ENCODE results near the gene NLN.
"Not testable (repeated sequence)": the region's sequence is repeated elsewhere in the genome, so short reads cannot be mapped to it uniquely, and the experiment has no call there.

NLN gene

DNA sequence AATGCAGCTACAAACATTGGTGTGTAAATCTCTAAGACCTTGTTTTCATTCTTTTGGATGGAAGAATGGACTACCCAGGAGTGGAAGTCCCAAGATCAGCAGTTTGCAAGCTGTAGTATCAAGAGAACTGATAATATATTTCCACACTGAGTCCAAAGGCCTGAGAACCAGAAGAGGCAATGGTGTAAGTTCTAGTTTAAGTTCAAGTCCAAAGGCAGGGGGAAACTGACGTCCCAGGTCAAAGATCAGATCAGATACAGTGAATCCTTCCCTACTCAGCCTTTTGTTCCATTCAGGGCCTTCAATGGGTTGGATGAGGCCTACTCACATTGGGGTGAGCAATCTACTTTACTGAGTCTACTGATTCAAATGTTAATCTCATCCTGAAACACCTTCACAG lies 124.1 kb downstream of the NLN start:
- TF ChIP-seq EZH2 (optimal IDR thresholded peaks at IDR 0.05; ENCODE audit: low read depth, low read length): no peak
- TF ChIP-seq, protein P1, sequence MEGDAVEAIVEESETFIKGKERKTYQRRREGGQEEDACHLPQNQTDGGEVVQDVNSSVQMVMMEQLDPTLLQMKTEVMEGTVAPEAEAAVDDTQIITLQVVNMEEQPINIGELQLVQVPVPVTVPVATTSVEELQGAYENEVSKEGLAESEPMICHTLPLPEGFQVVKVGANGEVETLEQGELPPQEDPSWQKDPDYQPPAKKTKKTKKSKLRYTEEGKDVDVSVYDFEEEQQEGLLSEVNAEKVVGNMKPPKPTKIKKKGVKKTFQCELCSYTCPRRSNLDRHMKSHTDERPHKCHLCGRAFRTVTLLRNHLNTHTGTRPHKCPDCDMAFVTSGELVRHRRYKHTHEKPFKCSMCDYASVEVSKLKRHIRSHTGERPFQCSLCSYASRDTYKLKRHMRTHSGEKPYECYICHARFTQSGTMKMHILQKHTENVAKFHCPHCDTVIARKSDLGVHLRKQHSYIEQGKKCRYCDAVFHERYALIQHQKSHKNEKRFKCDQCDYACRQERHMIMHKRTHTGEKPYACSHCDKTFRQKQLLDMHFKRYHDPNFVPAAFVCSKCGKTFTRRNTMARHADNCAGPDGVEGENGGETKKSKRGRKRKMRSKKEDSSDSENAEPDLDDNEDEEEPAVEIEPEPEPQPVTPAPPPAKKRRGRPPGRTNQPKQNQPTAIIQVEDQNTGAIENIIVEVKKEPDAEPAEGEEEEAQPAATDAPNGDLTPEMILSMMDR (IDR thresholded peaks at IDR 0.05; ENCODE audit: low read length): no peak
- no peak for TF ChIP-seq EZH2phosphoT487 (IDR thresholded peaks at IDR 0.05; ENCODE audit: low read length)
- Histone ChIP-seq H3K27ac (ENCODE audit: low read length) (no peak overlapping the region), H3K4me3 (ENCODE audit: low read length) (no peak overlapping the region), H3K4me1 (ENCODE audit: low read length) (0 out of 2 replicates have a peak, but pooled peaks cover 4% of the 10 kb centered on the region), H3K9me2 (replicated peaks; ENCODE audit: insufficient read depth, low read length) (no peaks in the 10 kb centered on the region), H3K9me3 (replicated peaks; ENCODE audit: insufficient read depth, low read length) (no peaks in the 10 kb centered on the region), H3K9ac (ENCODE audit: low read length) (no peak overlapping the region), H3F3A (ENCODE audit: insufficient read depth, low read length) (no peaks in the 10 kb centered on the region), H3K79me2 (ENCODE audit: low read length) (no peaks in the 10 kb centered on the region), H3K27me3 (replicated peaks; ENCODE audit: insufficient read depth, low read length) (no peaks in the 10 kb centered on the region), H3K4me2 (ENCODE audit: low read depth, low read length) (no peak overlapping the region), H2AFZ (ENCODE audit: low read length) (no peak overlapping the region), H3K36me3 (replicated peaks; ENCODE audit: insufficient read depth, low read length) (no peaks in the 10 kb centered on the region), H4K20me1 (ENCODE audit: insufficient read depth, low read length) (no peaks in the 10 kb centered on the region)
- DNase-seq: no peak

DNA sequence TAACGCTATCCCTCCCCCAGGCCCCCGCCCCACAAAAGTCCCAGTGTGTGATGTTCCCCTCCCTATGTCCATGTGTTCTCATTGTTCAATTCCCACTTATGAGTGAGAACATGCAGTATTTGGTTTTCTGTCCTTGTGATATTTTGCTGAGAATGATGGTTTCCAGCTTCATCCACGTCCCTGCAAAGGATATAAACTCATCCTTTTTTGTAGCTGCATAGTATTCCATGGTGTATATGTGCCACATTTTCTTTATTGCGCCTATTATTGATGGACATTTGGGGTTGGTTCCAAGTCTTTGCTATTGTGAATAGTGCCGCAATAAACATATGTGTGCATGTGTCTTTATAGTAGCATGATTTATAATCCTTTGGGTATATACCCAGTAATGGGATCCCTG lies 125.0 kb downstream of the NLN start:
- not testable (repeated sequence) for DNase-seq; H3K36me3 ChIP-seq (replicated peaks; ENCODE audit: insufficient read depth, low read length); H3K9ac ChIP-seq (ENCODE audit: low read length); H3K9me2 ChIP-seq (replicated peaks; ENCODE audit: insufficient read depth, low read length); H3K4me2 ChIP-seq (ENCODE audit: low read depth, low read length); H2AFZ ChIP-seq (ENCODE audit: low read length); H3K4me3 ChIP-seq (ENCODE audit: low read length); H3K27ac ChIP-seq (ENCODE audit: low read length); H3K4me1 ChIP-seq (ENCODE audit: low read length); H4K20me1 ChIP-seq (ENCODE audit: insufficient read depth, low read length); H3K79me2 ChIP-seq (ENCODE audit: low read length); H3K9me3 ChIP-seq (replicated peaks; ENCODE audit: insufficient read depth, low read length); H3K27me3 ChIP-seq (replicated peaks; ENCODE audit: insufficient read depth, low read length); H3F3A ChIP-seq (ENCODE audit: insufficient read depth, low read length)

DNA sequence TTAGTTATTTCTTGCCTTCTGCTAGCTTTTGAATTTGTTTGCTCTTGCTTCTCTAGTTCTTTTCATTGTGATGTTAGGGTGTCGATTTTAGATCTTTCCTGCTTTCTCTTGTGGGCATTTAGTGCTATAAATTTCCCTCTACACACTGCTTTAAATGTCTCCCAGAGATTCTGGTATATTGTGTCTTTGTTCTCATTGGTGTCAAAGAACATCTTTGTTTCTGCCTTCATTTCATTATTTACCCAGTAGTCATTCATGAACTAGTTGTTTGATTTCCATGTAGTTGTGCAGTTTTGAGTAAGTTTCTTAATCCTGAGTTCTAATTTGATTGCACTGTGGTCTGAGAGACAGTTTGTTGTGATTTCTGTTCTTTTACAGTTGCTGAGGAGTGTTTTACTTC lies 127.9 kb downstream of the NLN start:
- not testable (repeated sequence) for H3K9ac ChIP-seq (ENCODE audit: low read length); H3K4me1 ChIP-seq (ENCODE audit: low read length); H2AFZ ChIP-seq (ENCODE audit: low read length); H3K79me2 ChIP-seq (ENCODE audit: low read length); H3K9me3 ChIP-seq (replicated peaks; ENCODE audit: insufficient read depth, low read length); H4K20me1 ChIP-seq (ENCODE audit: insufficient read depth, low read length); H3K27me3 ChIP-seq (replicated peaks; ENCODE audit: insufficient read depth, low read length); H3F3A ChIP-seq (ENCODE audit: insufficient read depth, low read length); H3K4me3 ChIP-seq (ENCODE audit: low read length); H3K27ac ChIP-seq (ENCODE audit: low read length); H3K9me2 ChIP-seq (replicated peaks; ENCODE audit: insufficient read depth, low read length); DNase-seq; H3K36me3 ChIP-seq (replicated peaks; ENCODE audit: insufficient read depth, low read length); H3K4me2 ChIP-seq (ENCODE audit: low read depth, low read length)

DNA sequence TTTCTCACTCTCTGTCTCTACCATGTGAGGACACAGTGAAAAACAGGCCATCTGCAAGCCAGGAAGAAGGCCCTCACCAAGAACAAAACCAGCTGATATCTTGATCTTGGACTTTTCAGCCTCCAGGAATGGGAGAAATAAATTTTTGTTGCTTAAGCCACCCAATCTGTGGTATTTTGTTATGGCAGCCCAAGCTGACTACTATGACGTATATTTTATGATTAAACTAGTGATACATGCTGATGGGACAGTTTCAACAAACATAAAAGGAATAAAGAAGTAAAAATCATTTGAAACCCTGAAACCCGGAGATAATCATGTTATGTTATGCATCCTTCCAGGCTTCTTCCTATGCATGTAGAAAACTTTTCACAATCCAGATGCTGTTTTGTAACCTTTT lies 132.9 kb downstream of the NLN start:
- Histone ChIP-seq H3F3A (ENCODE audit: insufficient read depth, low read length) (no peaks in the 10 kb centered on the region), H2AFZ (ENCODE audit: low read length) (no peak overlapping the region), H3K9me2 (replicated peaks; ENCODE audit: insufficient read depth, low read length) (no peaks in the 10 kb centered on the region), H3K36me3 (replicated peaks; ENCODE audit: insufficient read depth, low read length) (no peaks in the 10 kb centered on the region), H3K27ac (ENCODE audit: low read length) (no peak overlapping the region), H3K4me3 (ENCODE audit: low read length) (no peak overlapping the region), H3K9ac (ENCODE audit: low read length) (no peak overlapping the region), H3K79me2 (ENCODE audit: low read length) (no peaks in the 10 kb centered on the region), H3K4me1 (ENCODE audit: low read length) (no peaks in the 10 kb centered on the region), H3K27me3 (replicated peaks; ENCODE audit: insufficient read depth, low read length) (no peaks in the 10 kb centered on the region), H3K4me2 (ENCODE audit: low read depth, low read length) (no peak overlapping the region), H4K20me1 (ENCODE audit: insufficient read depth, low read length) (no peaks in the 10 kb centered on the region), H3K9me3 (replicated peaks; ENCODE audit: insufficient read depth, low read length) (no peaks in the 10 kb centered on the region)
- no peak for TF ChIP-seq EZH2 (optimal IDR thresholded peaks at IDR 0.05; ENCODE audit: low read depth, low read length)
- DNase-seq: no peak

DNA sequence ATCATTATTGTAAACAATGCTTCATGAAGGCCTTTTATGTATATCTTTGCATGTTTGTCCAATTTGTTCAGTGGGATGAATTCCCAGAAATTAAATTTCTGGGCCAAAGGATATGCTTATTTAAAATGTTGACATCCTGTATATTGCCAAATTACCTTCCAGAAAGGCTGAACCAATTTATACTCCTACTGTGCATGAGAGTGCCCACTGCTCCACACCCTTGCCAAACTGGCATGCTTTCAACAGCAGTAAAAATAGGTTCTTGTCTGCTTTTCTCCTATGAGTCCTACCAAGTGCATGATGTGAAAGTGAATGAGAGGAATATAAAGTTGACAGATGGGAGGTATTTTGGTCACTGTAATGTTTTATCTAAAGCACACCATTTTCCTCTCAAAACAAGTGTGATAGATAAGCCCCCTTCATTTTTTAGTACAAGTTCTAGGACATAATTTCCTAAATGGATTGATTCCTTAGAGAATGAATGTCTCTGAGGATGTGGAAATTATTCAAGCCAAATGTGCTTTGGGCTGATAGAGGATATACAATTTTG lies 133.8 kb downstream of the NLN start:
- Histone ChIP-seq H3K9ac (ENCODE audit: low read length) (no peak overlapping the region), H4K20me1 (ENCODE audit: insufficient read depth, low read length) (no peaks in the 10 kb centered on the region), H3K4me3 (ENCODE audit: low read length) (no peak overlapping the region), H3K9me2 (replicated peaks; ENCODE audit: insufficient read depth, low read length) (no peaks in the 10 kb centered on the region), H3K4me2 (ENCODE audit: low read depth, low read length) (no peak overlapping the region), H3F3A (ENCODE audit: insufficient read depth, low read length) (no peaks in the 10 kb centered on the region), H3K4me1 (ENCODE audit: low read length) (no peaks in the 10 kb centered on the region), H3K9me3 (replicated peaks; ENCODE audit: insufficient read depth, low read length) (no peaks in the 10 kb centered on the region), H3K36me3 (replicated peaks; ENCODE audit: insufficient read depth, low read length) (no peaks in the 10 kb centered on the region), H2AFZ (ENCODE audit: low read length) (no peak overlapping the region), H3K27ac (ENCODE audit: low read length) (no peak overlapping the region), H3K27me3 (replicated peaks; ENCODE audit: insufficient read depth, low read length) (no peaks in the 10 kb centered on the region), H3K79me2 (ENCODE audit: low read length) (no peaks in the 10 kb centered on the region)
- TF ChIP-seq, protein P1 (IDR thresholded peaks at IDR 0.05; ENCODE audit: low read length): no peak
- TF ChIP-seq EZH2phosphoT487 (IDR thresholded peaks at IDR 0.05; ENCODE audit: low read length): no peak
- no peak for TF ChIP-seq EZH2 (optimal IDR thresholded peaks at IDR 0.05; ENCODE audit: low read depth, low read length)
- no peak for DNase-seq
